Heart left ventricle (tissue), 13 donors: ENCODE results near the gene PSRC1.

Source experiments
- CTCF ChIP-seq, 12 donors: fragments of 200-600 bp; sonication (generic) in 4 of 12; IDR thresholded peaks; one replicate each; pipeline versions ENCODE4 v1.5.0 to v1.8.0; 2018 to 2022; ENCODE audit warnings: antibody characterized with exemption in 12 of 12, mild to moderate bottlenecking in 5 of 12
- POLR2A ChIP-seq, 2 donors: fragments of 450-650 bp; IDR thresholded peaks; one replicate each; pipeline ENCODE4 v1.6.1; 2017; ENCODE audit warnings: antibody characterized with exemption in 2 of 2, mild to moderate bottlenecking in 2 of 2, moderate library complexity in 2 of 2
- donor health status: ischemic (EF 13 %, LVEDD 7.1; RV severe dilation, severe dysfunction).
- donor health status: DM: no; HTN: yes; CAD: no.
- donor health status: DM: no; HTN: no; CAD: no.
- donor health status: ischemic (EF 25% LVEDD 6.9; RV normal size, moderate dysfunction).
- donor health status: ischemic (EF 25% LVEDD 5.7; RV mildly dilated, moderate dysfunction).
- donor health status: ischemic (EF 35%, LVEDD 5.7; RV mildly dilated, moderate dysfunction).
- donor health status: nonischemic (EF 11% LVEDD 7.7; RV severe dilation, severe dysfunction).
- donor health status: DM: yes; HTN: yes; CAD: no.
- donor health status: PGD.
- donor health status: ischemic (EF 29% LVEDD 5.4; RV normal size, mild dysfunction).
- donor health status: nonischemic (EF 23%, LVEDD 6.1; RV moderate dilation, normal function).

- TF ChIP-seq POLR2A (IDR thresholded peaks at IDR 0.05) (no peak), CTCF (IDR thresholded peaks at IDR 0.05) (no peak)
Measured at GRCh38 chr1:109314795-109315194, 31.9 kb upstream of the PSRC1 start.
